Uterine smooth muscle cell (primary cell): ENCODE measurements around the gene RYR2. TPM values are rescaled to one million over a fixed set of nuclear protein-coding genes. Genes with fewer than 3 reads are reported as not detected.

Experiments used
- total RNA-seq: library from RNA; depleted of rRNA; stranded (reverse); fragments of >200 nt; gene quantifications from 2 replicates; pipeline ENCODE4 v1.2.3, GENCODE V29; 2014

Gene RYR2
- under 0.01 TPM in 1 of 2 replicates, not detected in the other for total RNA-seq

DNA sequence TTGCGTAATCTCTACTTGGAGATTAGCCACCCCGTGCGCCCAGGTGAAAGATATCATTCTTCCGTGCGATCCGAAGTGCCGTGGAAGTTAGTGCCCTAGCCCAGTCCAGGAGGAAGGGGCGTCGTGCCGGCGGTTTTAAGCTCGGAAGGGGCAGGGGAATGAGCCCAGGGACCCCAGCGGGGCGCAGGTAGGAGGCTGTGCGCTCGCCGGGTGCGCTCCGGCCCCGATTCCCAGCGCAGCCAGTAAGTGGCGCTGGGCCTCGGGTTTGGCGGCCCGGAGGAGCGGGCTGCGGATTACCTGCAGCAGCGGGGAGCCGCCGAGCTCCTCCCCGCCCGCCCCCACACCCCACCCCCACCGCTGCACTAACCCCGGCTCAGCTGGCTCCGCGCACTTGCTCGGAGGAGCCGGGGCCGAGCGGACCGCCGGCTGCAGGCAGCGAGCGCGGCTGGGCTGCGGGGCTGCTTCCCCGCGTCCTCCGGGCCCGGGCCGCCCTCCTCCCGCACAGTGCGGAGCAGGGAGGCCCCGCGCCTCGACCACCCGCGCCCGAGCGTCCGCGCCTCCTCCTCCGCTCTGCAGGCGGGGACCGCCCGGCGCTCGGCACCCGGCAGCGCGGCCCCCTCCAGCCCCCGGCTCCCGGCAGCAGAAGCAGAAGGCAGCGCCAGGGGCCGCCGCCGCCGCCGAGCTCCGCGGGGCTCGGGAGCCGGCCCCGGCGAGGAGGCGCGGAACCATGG is at the start of gene RYR2:
RYR2 (plus strand) TSS at position 390 of the 731 bp plus-strand sequence; CDS start at position 728, 338 bp downstream.

DNA sequence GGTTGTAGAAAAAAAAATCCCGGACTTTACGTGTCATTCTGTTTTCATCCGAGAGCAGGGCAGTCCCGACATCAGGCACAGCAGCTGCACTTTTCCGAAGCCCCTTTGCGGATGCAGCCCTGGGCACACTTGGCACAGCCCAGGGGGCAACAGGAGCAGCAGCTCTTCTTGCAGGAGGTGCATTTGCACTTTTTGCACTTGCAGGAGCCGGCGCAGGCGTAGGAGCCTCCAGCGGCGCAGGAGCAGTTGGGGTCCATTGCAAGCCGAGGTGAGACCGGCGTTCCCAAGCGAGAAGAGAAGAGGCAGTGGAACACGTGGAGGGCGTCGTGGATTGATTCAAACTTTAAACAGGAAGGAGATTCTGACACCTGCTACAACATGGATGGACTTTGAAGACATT is 37.9 kb upstream of the RYR2 start, which contains the start of gene MT1HL1:
MT1HL1 (minus strand) TSS at position 326 of the 400 bp plus-strand sequence; CDS start at position 257, 69 bp downstream.

Other genes with a start within 250 kb of the RYR2 start
- 34.5 and 39.8 TPM in 2 replicates for gene MTR, start 246.9 kb upstream of the RYR2 start, total RNA-seq
- gene MT1HL1, start 37.7 kb upstream of the RYR2 start, total RNA-seq: not detected in 2 replicates